ENCODE measurements around the gene PHLPP1.

DNA sequence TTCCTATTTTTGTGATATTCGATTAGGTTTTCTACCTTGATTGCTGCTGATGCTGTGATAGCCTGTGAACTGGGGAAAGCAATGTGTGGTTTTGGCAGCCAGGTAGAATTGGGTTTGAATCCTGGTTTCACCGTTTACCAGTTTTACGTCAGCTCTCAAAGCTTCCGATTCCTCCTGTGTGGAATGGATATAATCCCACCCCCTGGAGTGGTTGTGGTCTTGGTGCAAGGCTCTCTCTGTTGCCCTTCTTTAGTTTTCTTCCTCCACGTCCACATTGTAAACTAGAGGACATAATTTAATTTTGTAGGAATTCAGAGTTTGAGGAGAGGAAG lies 45.0 kb downstream of the PHLPP1 start:
- TF ChIP-seq, protein P1, sequence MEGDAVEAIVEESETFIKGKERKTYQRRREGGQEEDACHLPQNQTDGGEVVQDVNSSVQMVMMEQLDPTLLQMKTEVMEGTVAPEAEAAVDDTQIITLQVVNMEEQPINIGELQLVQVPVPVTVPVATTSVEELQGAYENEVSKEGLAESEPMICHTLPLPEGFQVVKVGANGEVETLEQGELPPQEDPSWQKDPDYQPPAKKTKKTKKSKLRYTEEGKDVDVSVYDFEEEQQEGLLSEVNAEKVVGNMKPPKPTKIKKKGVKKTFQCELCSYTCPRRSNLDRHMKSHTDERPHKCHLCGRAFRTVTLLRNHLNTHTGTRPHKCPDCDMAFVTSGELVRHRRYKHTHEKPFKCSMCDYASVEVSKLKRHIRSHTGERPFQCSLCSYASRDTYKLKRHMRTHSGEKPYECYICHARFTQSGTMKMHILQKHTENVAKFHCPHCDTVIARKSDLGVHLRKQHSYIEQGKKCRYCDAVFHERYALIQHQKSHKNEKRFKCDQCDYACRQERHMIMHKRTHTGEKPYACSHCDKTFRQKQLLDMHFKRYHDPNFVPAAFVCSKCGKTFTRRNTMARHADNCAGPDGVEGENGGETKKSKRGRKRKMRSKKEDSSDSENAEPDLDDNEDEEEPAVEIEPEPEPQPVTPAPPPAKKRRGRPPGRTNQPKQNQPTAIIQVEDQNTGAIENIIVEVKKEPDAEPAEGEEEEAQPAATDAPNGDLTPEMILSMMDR (IDR thresholded peaks at IDR 0.05) = no peak
- TF ChIP-seq POLR2A (IDR thresholded peaks at IDR 0.05) = no peak
